Dedifferentiated amniotic fluid mesenchymal stem cell (primary cell): Measurements from ENCODE around the gene GALNT6.
A peak's percentile ranks its signal among the peaks of the same experiment; 100 is the strongest.
"Not testable (repeated sequence)": the region's sequence is repeated elsewhere in the genome, so short reads cannot be mapped to it uniquely, and the experiment has no call there.

Source experiments
- DNase-seq: peaks from one replicate; pipeline ENCODE4 v3.0.0-alpha.2; 2016; ENCODE audit errors: extremely low spot score

Gene GALNT6

GRCh38 chr12:51357374-51358047 is 33.7 kb downstream of the GALNT6 start:
- DNase-seq: no peak

DNA sequence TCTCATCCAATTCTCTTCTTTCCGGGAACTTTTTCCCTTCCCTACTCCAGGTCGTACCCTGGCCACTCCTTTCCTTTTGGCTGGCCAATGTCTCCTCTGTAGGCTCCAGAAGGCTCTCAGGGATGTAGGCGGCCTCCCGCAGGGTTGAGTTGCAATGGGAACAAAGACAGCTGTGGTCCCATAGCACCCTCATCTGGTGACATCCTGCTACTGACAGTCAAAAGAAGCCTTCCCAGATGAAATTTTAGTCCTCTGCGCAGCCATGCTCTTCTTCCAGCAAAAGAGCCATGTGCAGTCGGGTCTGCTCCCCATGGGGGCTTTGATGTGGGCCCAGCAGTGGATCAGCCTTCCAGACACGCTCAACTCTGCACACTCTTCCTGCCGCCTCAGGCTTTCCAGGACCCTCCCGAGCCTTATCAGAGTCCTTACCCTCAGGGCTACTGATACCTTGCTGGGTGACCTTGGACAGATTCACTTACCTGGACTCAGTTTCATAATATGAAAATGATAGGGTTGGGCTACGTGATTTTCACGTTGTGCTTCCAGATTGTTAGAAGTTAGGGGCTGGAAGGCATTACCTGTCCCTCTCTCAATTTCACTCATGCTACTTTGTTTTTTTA is 39.2 kb downstream of the GALNT6 start:
- peak; percentile 62 for DNase-seq

DNA sequence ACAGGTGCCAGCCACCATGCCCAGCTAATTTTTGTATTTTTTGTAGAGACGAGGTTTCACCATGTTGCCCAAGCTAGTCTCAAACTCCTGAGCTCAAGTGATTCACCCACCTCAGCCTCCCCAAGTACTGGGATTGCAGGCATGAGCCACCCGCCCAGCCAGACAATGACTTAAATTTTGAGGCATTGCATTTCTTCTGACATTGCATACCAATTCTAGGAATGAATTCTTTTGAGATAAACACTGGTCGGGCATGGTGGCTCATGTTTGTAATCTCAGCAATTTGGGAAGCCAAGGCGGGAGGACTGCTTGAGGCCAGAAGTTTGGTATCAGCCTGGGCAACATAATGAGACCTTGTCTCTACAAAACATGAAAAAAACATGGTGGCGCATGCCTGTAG is 42.2 kb downstream of the GALNT6 start:
- DNase-seq: peak; percentile 74

DNA sequence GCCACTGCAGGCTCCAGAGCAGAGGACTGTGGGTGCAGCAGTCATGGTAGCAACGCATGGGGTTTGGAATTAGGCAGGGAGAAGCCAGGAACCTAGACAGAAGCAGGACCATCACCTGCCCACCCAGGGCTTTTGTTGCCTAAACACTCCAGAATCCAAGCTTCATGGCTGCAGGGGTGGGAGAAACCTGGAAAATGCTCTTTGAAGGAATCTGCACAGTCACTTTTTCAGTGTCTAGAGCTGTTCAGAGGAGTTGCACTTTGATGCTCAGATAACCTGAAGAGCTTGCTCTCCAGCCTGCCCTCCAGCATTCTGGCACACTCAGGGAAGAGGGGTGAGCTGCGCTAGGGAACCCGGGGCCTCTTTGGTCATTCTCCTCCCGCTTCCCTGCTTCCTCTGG is 43.1 kb downstream of the GALNT6 start:
- DNase-seq: no peak

DNA sequence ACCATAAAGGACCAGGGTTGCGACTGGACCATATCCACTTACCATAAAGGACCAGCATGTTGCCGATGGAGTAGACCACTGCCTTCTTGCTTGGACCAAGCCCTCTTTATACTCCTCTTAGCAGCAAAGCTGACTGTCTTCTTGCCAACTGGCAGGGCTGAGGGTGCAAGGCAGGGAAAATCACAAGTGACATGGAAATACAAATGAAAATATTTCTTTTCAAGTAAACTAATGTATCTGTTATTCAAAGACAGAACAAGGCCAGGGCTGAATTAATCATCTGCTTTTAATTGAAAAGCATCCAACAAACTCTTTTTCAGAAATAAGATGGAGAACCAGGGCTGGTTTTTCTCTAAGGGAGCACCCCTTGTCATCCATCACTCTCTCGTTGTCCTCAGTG is 44.6 kb downstream of the GALNT6 start, which contains the start of gene CELA1:
TSS of gene CELA1 (minus strand) at position 99 of the 400 bp plus-strand sequence. CDS start at position 58, 41 bp downstream.
- DNase-seq: no peak

- DNase-seq: no peak
Observed at GRCh38 chr12:51345681-51346080, 45.5 kb downstream of the GALNT6 start.

GRCh38 chr12:51343201-51343600 is 48.0 kb downstream of the GALNT6 start:
- no peak for DNase-seq

- no peak for DNase-seq
Observed at GRCh38 chr12:51342416-51342815, 48.8 kb downstream of the GALNT6 start.

- peak; percentile 64 for DNase-seq
Observed at GRCh38 chr12:51341251-51342007, 49.8 kb downstream of the GALNT6 start.

GRCh38 chr12:51339750-51340149 is 51.5 kb downstream of the GALNT6 start:
- DNase-seq: no peak

- DNase-seq: not testable (repeated sequence)
Observed at GRCh38 chr12:51337336-51337735, 53.9 kb downstream of the GALNT6 start.

GRCh38 chr12:51335931-51336330 is 55.3 kb downstream of the GALNT6 start:
- no peak for DNase-seq

- DNase-seq: no peak
Observed at GRCh38 chr12:51334764-51335163, 56.4 kb downstream of the GALNT6 start.

- no peak for DNase-seq
Observed at GRCh38 chr12:51333536-51333935, 57.7 kb downstream of the GALNT6 start.

DNA sequence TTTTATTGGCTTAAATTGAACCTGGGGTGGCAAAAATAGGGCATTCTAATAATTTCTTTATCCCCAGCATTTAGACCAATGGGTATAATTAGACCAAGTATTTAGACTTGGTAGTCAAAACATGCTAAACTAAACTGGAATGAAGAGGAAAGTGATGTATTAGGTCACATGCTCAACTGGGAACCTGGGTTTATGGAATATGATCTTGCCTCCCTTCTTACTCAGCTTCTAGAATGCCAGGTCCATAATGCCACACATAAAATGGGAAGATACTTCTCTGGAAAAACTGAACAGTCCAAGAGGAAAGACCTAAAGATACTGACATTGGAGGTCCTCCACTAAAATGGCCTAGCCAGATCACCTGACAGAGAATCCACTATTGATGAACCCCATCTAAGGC is 61.0 kb downstream of the GALNT6 start:
- DNase-seq: no peak

GRCh38 chr12:51329742-51330141 is 61.5 kb downstream of the GALNT6 start:
- no peak for DNase-seq

- no peak for DNase-seq
Observed at GRCh38 chr12:51328587-51328986, 62.6 kb downstream of the GALNT6 start.

DNA sequence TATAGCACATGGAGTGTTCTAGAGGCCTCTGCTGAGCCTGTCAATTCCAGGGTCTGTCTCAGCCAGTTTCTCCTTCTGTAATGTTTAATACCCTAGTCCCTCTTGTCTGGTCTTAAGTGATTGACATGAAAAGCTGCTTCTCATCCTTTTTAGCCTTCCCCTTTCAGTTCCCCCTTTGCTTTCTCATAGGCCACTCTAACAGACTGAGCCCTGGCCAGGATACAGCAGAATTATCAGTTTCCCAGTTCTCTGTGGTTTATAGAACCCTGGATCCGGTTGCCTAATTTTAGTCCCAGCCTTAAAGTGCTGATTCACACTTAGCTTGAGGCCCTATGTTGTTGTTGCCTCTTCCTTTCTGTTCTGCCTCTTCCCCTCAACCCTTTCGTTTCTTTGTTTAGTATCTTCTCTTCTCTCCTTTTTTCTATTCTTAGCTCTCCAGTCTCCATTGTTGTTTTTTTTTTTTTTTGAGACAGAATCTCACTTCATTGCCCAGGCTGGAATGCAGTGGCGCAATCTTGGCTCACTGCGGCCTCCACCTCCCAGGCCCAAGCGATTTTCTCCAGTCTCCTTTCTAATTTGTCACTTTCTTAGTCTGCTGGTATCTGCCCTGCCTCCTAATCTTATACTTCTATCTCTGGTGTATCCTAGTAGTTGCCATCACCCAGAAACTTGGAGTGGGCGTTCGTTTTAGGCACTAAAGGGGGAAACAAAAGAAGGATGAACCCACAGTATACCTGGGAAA is 64.3 kb downstream of the GALNT6 start:
- DNase-seq: no peak

DNA sequence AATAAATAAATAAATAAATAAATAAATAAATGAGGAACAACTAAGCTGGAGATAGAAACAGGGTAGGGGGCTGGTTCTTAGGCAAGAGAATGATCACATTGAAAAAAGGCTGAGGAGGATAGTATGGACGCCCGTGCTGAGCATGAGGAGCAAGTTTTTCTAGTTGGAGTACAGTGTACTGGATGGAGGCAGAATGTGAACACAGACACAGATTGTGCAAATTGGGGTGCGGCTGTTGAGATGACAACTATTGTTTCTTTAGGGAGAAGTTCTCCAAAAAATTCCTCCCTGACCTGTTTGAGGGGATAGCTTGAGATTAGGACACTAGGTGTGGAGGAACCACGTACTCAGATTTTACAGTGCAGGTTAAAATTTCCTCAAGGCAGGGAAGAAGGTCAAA is 66.3 kb downstream of the GALNT6 start:
- DNase-seq: no peak

- no peak for DNase-seq
Observed at GRCh38 chr12:51323966-51324895, 67.0 kb downstream of the GALNT6 start, which contains the start of gene BIN2. Gene BIN2 (minus strand): TSS chr12:51324174. CDS start chr12:51324102, 72 bp downstream.
